Measurements from ENCODE around the gene CDS1. TPM values are rescaled to one million over a fixed set of nuclear protein-coding genes. Genes with fewer than 3 reads are reported as not detected.

The CDS1 gene
- total RNA-seq, 4 donors from 2014 or later, result 0.16 to 1.4 (median 0.64) TPM

GRCh38 chr4:84648863-84649647 is 66.1 kb downstream of the CDS1 start:
- no peak for TF ChIP-seq CTCF (IDR thresholded peaks at IDR 0.05; ENCODE audit: low read depth)

DNA sequence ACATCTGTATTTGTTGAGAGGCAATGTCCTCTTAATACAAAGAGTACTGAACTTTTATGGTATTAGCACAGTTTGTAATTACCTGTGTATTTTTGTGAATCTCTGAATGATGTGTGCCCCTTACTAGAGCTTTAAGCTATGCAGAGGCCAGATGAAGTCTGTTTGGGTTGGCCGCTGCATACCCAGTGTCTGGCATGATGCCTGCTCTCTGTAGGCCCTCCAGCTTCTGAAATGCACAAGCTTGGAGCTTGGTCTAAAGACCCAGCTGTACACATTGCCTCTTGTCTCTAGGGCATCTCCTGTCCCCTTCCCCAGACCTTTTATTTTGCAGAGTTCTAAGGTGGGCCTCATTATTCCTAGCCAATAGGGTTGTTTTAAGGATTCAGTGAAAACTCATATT is 68.6 kb downstream of the CDS1 start:
- no peak for TF ChIP-seq CTCF (IDR thresholded peaks at IDR 0.05; ENCODE audit: low read depth)

- TF ChIP-seq CTCF (IDR thresholded peaks at IDR 0.05; ENCODE audit: low read depth), result no peak
These were observed 69.6 kb downstream of the CDS1 start for GRCh38 chr4:84652478-84652877.

- TF ChIP-seq CTCF (IDR thresholded peaks at IDR 0.05; ENCODE audit: low read depth), result no peak
These were observed 77.7 kb downstream of the CDS1 start for GRCh38 chr4:84660606-84661005.

GRCh38 chr4:84661191-84661939 is 78.4 kb downstream of the CDS1 start:
- TF ChIP-seq CTCF (IDR thresholded peaks at IDR 0.05; ENCODE audit: low read depth), result no peak

DNA sequence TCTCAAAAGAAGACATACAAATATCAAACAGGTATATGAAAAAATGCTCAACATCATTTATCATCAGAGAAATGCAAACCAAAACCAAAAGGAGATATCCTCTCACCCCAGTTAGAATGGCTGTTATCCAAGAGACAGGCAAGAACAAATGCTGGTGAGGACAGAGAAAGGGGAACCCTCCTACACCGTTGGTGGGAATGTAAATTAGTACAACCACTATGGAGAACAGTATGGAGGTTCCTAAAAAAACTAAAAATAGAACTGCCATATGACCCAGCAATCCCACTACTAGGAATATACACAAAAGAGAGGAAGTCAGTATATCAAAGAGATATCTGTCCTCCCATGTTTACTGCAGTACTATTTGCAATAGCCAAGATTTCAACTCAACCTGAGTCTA is 83.5 kb downstream of the CDS1 start:
- TF ChIP-seq CTCF (IDR thresholded peaks at IDR 0.05; ENCODE audit: low read depth), result no peak

DNA sequence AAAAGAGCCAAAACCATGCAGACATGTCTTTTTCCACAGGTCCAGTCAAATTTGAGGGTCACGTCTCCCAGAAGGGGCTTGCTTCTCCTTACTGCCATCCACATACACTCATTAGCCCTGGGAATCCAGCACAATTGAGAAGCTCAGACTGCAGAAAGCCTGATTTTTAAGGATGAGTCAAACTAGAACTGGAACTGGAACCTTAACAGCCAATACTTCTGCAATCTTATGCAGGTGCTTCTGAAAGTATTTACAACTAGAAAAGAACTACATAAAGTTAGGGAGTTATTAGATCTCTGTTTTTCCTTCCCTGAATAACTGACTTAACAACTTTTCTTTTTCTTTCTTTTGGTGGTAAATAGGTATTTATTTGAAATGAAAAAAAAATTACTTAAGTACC is 86.3 kb downstream of the CDS1 start:
- TF ChIP-seq CTCF (IDR thresholded peaks at IDR 0.05; ENCODE audit: low read depth), result no peak

Measured in subcutaneous adipose tissue (tissue), 4 donors.